Uterus (tissue), 4 donors: ENCODE measurements around the gene PGAM2. TPM values are rescaled to one million over a fixed set of nuclear protein-coding genes. Genes with fewer than 3 reads are reported as not detected.
A peak's percentile ranks its signal among the peaks of the same experiment; 100 is the strongest.

Source experiments
- DNase-seq, 2 donors: peaks; one replicate each; pipeline ENCODE4 v3.0.0-alpha.2; 2019 to 2020
- H3K27ac ChIP-seq, 2 donors: fragments of 200-600 bp; sonication (generic); 1 replicate in 1 of 2; 2 replicates in 1 of 2; pipeline ENCODE4 v1.5.1; 2016 to 2018
- H3K27me3 ChIP-seq, 2 donors: fragments of 200-600 bp; sonication (generic); one replicate each; pipeline ENCODE4 v1.5.1; 2018 to 2019; ENCODE audit warnings: control low read depth in 1 of 2
- H3K36me3 ChIP-seq, 2 donors: fragments of 200-600 bp; sonication (generic); one replicate each; pipeline ENCODE4 v1.5.1; 2019; ENCODE audit warnings: control low read depth in 1 of 2
- H3K4me1 ChIP-seq, 2 donors: fragments of 200-600 bp; sonication (generic); one replicate each; pipeline ENCODE4 v1.5.1; 2018 to 2019; ENCODE audit warnings: control low read depth in 1 of 2
- H3K4me3 ChIP-seq, 2 donors: fragments of 200-600 bp; sonication (generic); 1 replicate in 1 of 2; 2 replicates in 1 of 2; pipeline ENCODE4 v1.5.1; 2018 to 2019; ENCODE audit warnings: mild to moderate bottlenecking in 1 of 2
- H3K9me3 ChIP-seq, 2 donors: fragments of 200-600 bp; sonication (generic); one replicate each; pipeline ENCODE4 v1.5.1; 2019; ENCODE audit warnings: control low read depth in 1 of 2
- CTCF ChIP-seq, 4 experiments: fragments of 200-600 bp in 2 of 4; fragments of 450-650 bp in 2 of 4; sonication (generic) in 2 of 4; IDR thresholded peaks; one replicate each; pipeline ENCODE4 v1.5.1; 2016 to 2019; ENCODE audit warnings: antibody characterized with exemption in 4 of 4, mild to moderate bottlenecking in 2 of 4, moderate library complexity in 1 of 4
- POLR2A ChIP-seq, 2 donors: fragments of 450-650 bp; IDR thresholded peaks; one replicate each; pipeline ENCODE4 v1.6.1; 2016; ENCODE audit warnings: antibody characterized with exemption in 2 of 2, mild to moderate bottlenecking in 1 of 2, moderate library complexity in 1 of 2
- intact Hi-C: fragments of 100-400 bp; cut with DNase I; formaldehyde crosslinking; loops from one replicate; pipeline ENCODE4 v1.15.1; 2023; ENCODE audit warnings: low total_unique reads
- total RNA-seq, 4 donors: library from RNA; depleted of rRNA in 3 of 4; stranded (reverse); fragments of >200 nt in 3 of 4; gene quantifications; one replicate each; pipeline versions ENCODE4 v1.1.0 to v1.2.4, GENCODE V29; 2014 to 2023
- donor health status: DM: yes; HTN: yes; CAD: no.

The PGAM2 gene
- total RNA-seq, 4 donors from 2014 or later, result 0.76 to 1.4 TPM; not detected in 2

- DNase-seq, result no peak
- no peak overlapping the region for H3K4me3 ChIP-seq
- H3K27me3 ChIP-seq, result no peaks in the 10 kb centered on the region
- peak overlapping the region in 1 of 2 donors; percentile 97 for H3K27ac ChIP-seq
- no peak for TF ChIP-seq CTCF (IDR thresholded peaks at IDR 0.05)
- no peak for TF ChIP-seq POLR2A (IDR thresholded peaks at IDR 0.05)
- H3K4me1 ChIP-seq, result no peaks in the 10 kb centered on the region
- H3K36me3 ChIP-seq, result no peaks in the 10 kb centered on the region
- intact Hi-C loops, result no loop called here
- H3K9me3 ChIP-seq, result no peaks in the 10 kb centered on the region
Measured at GRCh38 chr7:44099669-44100068, 34.3 kb upstream of the PGAM2 start.

GRCh38 chr7:44098092-44099068 is 33.0 kb upstream of the PGAM2 start:
- Histone ChIP-seq H3K27ac (no peak overlapping the region), H3K4me3 (no peak overlapping the region), H3K9me3 (no peaks in the 10 kb centered on the region), H3K27me3 (no peaks in the 10 kb centered on the region), H3K4me1 (no peaks in the 10 kb centered on the region), H3K36me3 (no peaks in the 10 kb centered on the region)
- TF ChIP-seq POLR2A (IDR thresholded peaks at IDR 0.05), result no peak
- TF ChIP-seq CTCF (IDR thresholded peaks at IDR 0.05), result no peak
- DNase-seq, result no peak
- intact Hi-C loops, result no loop called here

GRCh38 chr7:44097064-44097932 is 31.9 kb upstream of the PGAM2 start:
- peak in 1 of 2 donors; percentile 12 for DNase-seq
- intact Hi-C loops, result no loop called here
- Histone ChIP-seq H3K4me1 (no peaks in the 10 kb centered on the region), H3K27ac (no peak overlapping the region), H3K36me3 (no peaks in the 10 kb centered on the region), H3K27me3 (no peaks in the 10 kb centered on the region), H3K9me3 (no peaks in the 10 kb centered on the region), H3K4me3 (no peak overlapping the region)
- TF ChIP-seq POLR2A (IDR thresholded peaks at IDR 0.05) (no peak), CTCF (IDR thresholded peaks at IDR 0.05) (no peak)

- Histone ChIP-seq H3K36me3 (no peaks in the 10 kb centered on the region), H3K9me3 (no peaks in the 10 kb centered on the region), H3K4me1 (no peaks in the 10 kb centered on the region), H3K27ac (no peak overlapping the region), H3K27me3 (no peaks in the 10 kb centered on the region), H3K4me3 (no peak overlapping the region)
- no peak for DNase-seq
- intact Hi-C loops, result no loop called here
- no peak for TF ChIP-seq CTCF (IDR thresholded peaks at IDR 0.05)
- TF ChIP-seq POLR2A (IDR thresholded peaks at IDR 0.05), result no peak
Measured at GRCh38 chr7:44096326-44096881, 31.0 kb upstream of the PGAM2 start.
